ENCODE results near the gene TMEM202. TPM values are rescaled to one million over a fixed set of nuclear protein-coding genes. Genes with fewer than 3 reads are reported as not detected.

The TMEM202 gene
- total RNA-seq, 2 experiments from 2014 or later, result not detected

- Histone ChIP-seq H3K27ac (ENCODE audit: low read depth, low read length, poor library complexity, severe bottlenecking) (no peak overlapping the region), H3K4me3 (ENCODE audit: low read depth, low read length, poor library complexity, severe bottlenecking) (no peak overlapping the region), H3K4me2 (ENCODE audit: low read length) (no peak overlapping the region), H4K20me1 (ENCODE audit: insufficient read depth, low read length) (no peaks in the 10 kb centered on the region), H3K4me1 (ENCODE audit: insufficient read depth, low read length, poor library complexity, severe bottlenecking) (no peaks in the 10 kb centered on the region), H3K36me3 (ENCODE audit: insufficient read depth, low read length) (no peaks in the 10 kb centered on the region), H3K9me3 (ENCODE audit: low read length) (no peaks in the 10 kb centered on the region), H2AFZ (ENCODE audit: low read length) (no peak overlapping the region), H3K79me2 (ENCODE audit: insufficient read depth, low read depth, low read length) (no peaks in the 10 kb centered on the region), H3K9me2 (ENCODE audit: insufficient read depth, low read length) (no peaks in the 10 kb centered on the region)
- CTCF ChIA-PET (ENCODE audit: unreplicated experiment), result interaction anchor here (0.5 kb wide), 1 partner anchor 103 kb away, joined by 3 read pairs; no protein-coding TSS in a partner anchor
- no TSS peak for BruUV-seq (replicated peaks)
- TF ChIP-seq CTCF (conservative IDR thresholded peaks at IDR 0.05; ENCODE audit: low read length) (no peak), EZH2phosphoT487 (IDR thresholded peaks at IDR 0.05; ENCODE audit: borderline replicate concordance, low read depth, low read length) (no peak)
- intact Hi-C loops (cut with micrococcal nuclease; ENCODE audit: unreplicated experiment), result no loop called here
- POLR2A ChIA-PET, result no interaction called here
- DNase-seq (ENCODE audit: low spot score), result no peak
Observed at GRCh38 chr15:72404841-72405240, 6.7 kb downstream of the TMEM202 start.

- no TSS peak for BruUV-seq (replicated peaks)
- no peaks in the 10 kb centered on the region for H3K79me2 ChIP-seq (ENCODE audit: insufficient read depth, low read depth, low read length)
- H3K9me3 ChIP-seq (ENCODE audit: low read length), result no peaks in the 10 kb centered on the region
- H3K4me3 ChIP-seq (ENCODE audit: low read depth, low read length, poor library complexity, severe bottlenecking), result no peak overlapping the region
- no peak overlapping the region for H2AFZ ChIP-seq (ENCODE audit: low read length)
- no peaks in the 10 kb centered on the region for H3K9me2 ChIP-seq (ENCODE audit: insufficient read depth, low read length)
- no peak overlapping the region for H3K4me2 ChIP-seq (ENCODE audit: low read length)
- DNase-seq (ENCODE audit: low spot score), result no peak
- intact Hi-C loops (cut with micrococcal nuclease; ENCODE audit: unreplicated experiment), result no loop called here
- ChIA-PET POLR2A (interaction anchor here (0.5 kb wide), 1 partner anchor 634 kb away, joined by 4 read pairs; no protein-coding TSS in a partner anchor), CTCF (ENCODE audit: unreplicated experiment) (no interaction called here)
- no peaks in the 10 kb centered on the region for H3K36me3 ChIP-seq (ENCODE audit: insufficient read depth, low read length)
- H3K4me1 ChIP-seq (ENCODE audit: insufficient read depth, low read length, poor library complexity, severe bottlenecking), result no peaks in the 10 kb centered on the region
- H4K20me1 ChIP-seq (ENCODE audit: insufficient read depth, low read length), result no peaks in the 10 kb centered on the region
- TF ChIP-seq CTCF (conservative IDR thresholded peaks at IDR 0.05; ENCODE audit: low read length), result no peak
- TF ChIP-seq EZH2phosphoT487 (IDR thresholded peaks at IDR 0.05; ENCODE audit: borderline replicate concordance, low read depth, low read length), result no peak
- H3K27ac ChIP-seq (ENCODE audit: low read depth, low read length, poor library complexity, severe bottlenecking), result no peak overlapping the region
Observed at GRCh38 chr15:72406936-72407335, 8.8 kb downstream of the TMEM202 start.

GRCh38 chr15:72411111-72411510, 13.0 kb downstream of the TMEM202 start:
- ChIA-PET POLR2A (interaction anchor here (0.6 kb wide), 1 partner anchor 310 kb away, joined by 3 read pairs; no protein-coding TSS in a partner anchor), CTCF (ENCODE audit: unreplicated experiment) (no interaction called here)
- no peaks in the 10 kb centered on the region for H4K20me1 ChIP-seq (ENCODE audit: insufficient read depth, low read length)
- intact Hi-C loops (cut with micrococcal nuclease; ENCODE audit: unreplicated experiment), result no loop called here
- H3K4me3 ChIP-seq (ENCODE audit: low read depth, low read length, poor library complexity, severe bottlenecking), result no peak overlapping the region
- no peaks in the 10 kb centered on the region for H3K4me1 ChIP-seq (ENCODE audit: insufficient read depth, low read length, poor library complexity, severe bottlenecking)
- H3K79me2 ChIP-seq (ENCODE audit: insufficient read depth, low read depth, low read length), result no peaks in the 10 kb centered on the region
- H3K9me2 ChIP-seq (ENCODE audit: insufficient read depth, low read length), result no peaks in the 10 kb centered on the region
- no peak overlapping the region for H3K4me2 ChIP-seq (ENCODE audit: low read length)
- no peak for DNase-seq (ENCODE audit: low spot score)
- H2AFZ ChIP-seq (ENCODE audit: low read length), result no peak overlapping the region
- BruUV-seq (replicated peaks), result no TSS peak
- H3K27ac ChIP-seq (ENCODE audit: low read depth, low read length, poor library complexity, severe bottlenecking), result no peak overlapping the region
- no peak for TF ChIP-seq CTCF (conservative IDR thresholded peaks at IDR 0.05; ENCODE audit: low read length)
- TF ChIP-seq EZH2phosphoT487 (IDR thresholded peaks at IDR 0.05; ENCODE audit: borderline replicate concordance, low read depth, low read length), result no peak
- H3K9me3 ChIP-seq (ENCODE audit: low read length), result no peaks in the 10 kb centered on the region
- H3K36me3 ChIP-seq (ENCODE audit: insufficient read depth, low read length), result no peaks in the 10 kb centered on the region
